ENCODE measurements around the gene FHOD3.

Gene FHOD3

GRCh38 chr18:36397033-36397432 lies 99.5 kb downstream of the FHOD3 start:
- POLR2A ChIA-PET: no interaction called here
- CTCF ChIA-PET: no interaction called here
- H3K27me3 ChIP-seq (replicated peaks in 2 of 5; ENCODE audit: control insufficient read depth in 4 of 5, insufficient read depth in 5 of 5, low read length in 4 of 5): peaks cover 0 to 16% (median 4%) of the 10 kb centered on the region in 5 experiments
- no peak overlapping the region for H3K27ac ChIP-seq (ENCODE audit: insufficient read depth in 1 of 2, low read depth in 1 of 2, low read length in 2 of 2, poor library complexity in 1 of 2, severe bottlenecking in 2 of 2)
- H3K4me1 ChIP-seq (ENCODE audit: control extremely low read depth in 1 of 4, control insufficient read depth in 4 of 4, insufficient read depth in 4 of 4, low read length in 3 of 4): no peaks in the 10 kb centered on the region
- no peak for DNase-seq
- no peaks in the 10 kb centered on the region for H3K36me3 ChIP-seq (ENCODE audit: control insufficient read depth in 4 of 4, insufficient read depth in 4 of 4, low read length in 3 of 4)
- peaks cover 0 to 24% (median 1%) of the 10 kb centered on the region in 5 experiments for H3K9me3 ChIP-seq (ENCODE audit: control extremely low read depth in 1 of 5, control insufficient read depth in 4 of 5, insufficient read depth in 2 of 5, low read depth in 1 of 5, low read length in 4 of 5)
- H3K4me3 ChIP-seq (ENCODE audit: control insufficient read depth in 1 of 7, extremely low read depth in 1 of 7, insufficient read depth in 4 of 7, low read depth in 2 of 7, low read length in 6 of 7): no peak overlapping the region

DNA sequence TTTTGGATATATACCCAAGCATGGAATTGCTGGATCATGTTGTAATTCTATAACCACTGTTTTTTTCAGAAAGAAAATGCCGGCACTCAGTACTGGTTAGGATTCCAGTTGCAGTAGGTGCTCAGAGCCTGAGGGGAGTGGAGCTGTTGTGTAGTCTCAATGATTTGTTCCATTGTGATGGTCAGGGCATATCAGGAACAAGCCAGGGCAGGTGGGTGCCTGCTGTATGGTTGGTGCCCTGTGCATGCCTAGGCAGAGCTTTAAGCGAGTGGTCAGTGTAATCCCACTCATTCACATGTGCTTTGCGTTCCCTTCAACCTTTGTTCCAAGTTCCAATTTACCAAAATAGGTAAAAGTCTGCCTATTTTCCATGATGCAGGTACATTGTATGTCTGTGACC lies 100.9 kb downstream of the FHOD3 start:
- 100% methylated on average over 3 of the region's 3 CpGs for WGBS (ENCODE audit: insufficient coverage)
- DNase-seq: no peak
- ChIA-PET POLR2A (no interaction called here), CTCF (no interaction called here)
- Histone ChIP-seq H3K27ac (ENCODE audit: insufficient read depth in 1 of 2, low read depth in 1 of 2, low read length in 2 of 2, poor library complexity in 1 of 2, severe bottlenecking in 2 of 2) (no peak overlapping the region), H3K4me1 (ENCODE audit: control extremely low read depth in 1 of 4, control insufficient read depth in 4 of 4, insufficient read depth in 4 of 4, low read length in 3 of 4) (no peaks in the 10 kb centered on the region), H3K36me3 (ENCODE audit: control insufficient read depth in 4 of 4, insufficient read depth in 4 of 4, low read length in 3 of 4) (no peaks in the 10 kb centered on the region), H3K27me3 (replicated peaks in 2 of 5; ENCODE audit: control insufficient read depth in 4 of 5, insufficient read depth in 5 of 5, low read length in 4 of 5) (peaks cover 0 to 13% (median 2%) of the 10 kb centered on the region in 5 experiments), H3K9me3 (ENCODE audit: control extremely low read depth in 1 of 5, control insufficient read depth in 4 of 5, insufficient read depth in 2 of 5, low read depth in 1 of 5, low read length in 4 of 5) (peaks cover 0 to 22% (median 1%) of the 10 kb centered on the region in 5 experiments), H3K4me3 (ENCODE audit: control insufficient read depth in 1 of 7, extremely low read depth in 1 of 7, insufficient read depth in 4 of 7, low read depth in 2 of 7, low read length in 6 of 7) (no peak overlapping the region)

DNA sequence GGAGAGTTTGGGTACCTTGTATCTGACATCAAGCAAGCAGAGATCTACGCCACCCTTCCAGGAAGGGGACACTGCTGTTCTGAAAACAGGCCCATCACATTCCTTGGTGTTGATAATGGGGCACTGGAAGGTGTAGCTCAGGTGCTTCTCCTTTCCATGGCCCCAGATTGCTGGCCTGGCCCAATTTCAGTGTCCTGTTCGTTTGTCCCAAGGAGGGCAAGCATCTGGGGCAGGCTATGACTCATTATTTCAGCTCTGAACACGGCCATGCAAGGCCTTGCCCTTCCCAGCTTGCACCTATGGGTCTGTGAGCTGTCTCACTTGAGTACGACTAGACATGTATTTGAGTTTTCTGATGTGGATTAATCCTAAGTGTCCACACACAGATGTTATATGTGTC lies 101.5 kb downstream of the FHOD3 start:
- H3K27me3 ChIP-seq (replicated peaks in 2 of 5; ENCODE audit: control insufficient read depth in 4 of 5, insufficient read depth in 5 of 5, low read length in 4 of 5): peaks cover 0 to 13% (median 0%) of the 10 kb centered on the region in 5 experiments
- no peaks in the 10 kb centered on the region for H3K36me3 ChIP-seq (ENCODE audit: control insufficient read depth in 4 of 4, insufficient read depth in 4 of 4, low read length in 3 of 4)
- ChIA-PET CTCF (no interaction called here), POLR2A (no interaction called here)
- H3K9me3 ChIP-seq (ENCODE audit: control extremely low read depth in 1 of 5, control insufficient read depth in 4 of 5, insufficient read depth in 2 of 5, low read depth in 1 of 5, low read length in 4 of 5): peaks cover 0 to 18% (median 1%) of the 10 kb centered on the region in 5 experiments
- H3K27ac ChIP-seq (ENCODE audit: insufficient read depth in 1 of 2, low read depth in 1 of 2, low read length in 2 of 2, poor library complexity in 1 of 2, severe bottlenecking in 2 of 2): no peak overlapping the region
- no peaks in the 10 kb centered on the region for H3K4me1 ChIP-seq (ENCODE audit: control extremely low read depth in 1 of 4, control insufficient read depth in 4 of 4, insufficient read depth in 4 of 4, low read length in 3 of 4)
- H3K4me3 ChIP-seq (ENCODE audit: control insufficient read depth in 1 of 7, extremely low read depth in 1 of 7, insufficient read depth in 4 of 7, low read depth in 2 of 7, low read length in 6 of 7): no peak overlapping the region
- 91% methylated on average over 3 of the region's 4 CpGs for WGBS (ENCODE audit: insufficient coverage)
- DNase-seq: no peak

DNA sequence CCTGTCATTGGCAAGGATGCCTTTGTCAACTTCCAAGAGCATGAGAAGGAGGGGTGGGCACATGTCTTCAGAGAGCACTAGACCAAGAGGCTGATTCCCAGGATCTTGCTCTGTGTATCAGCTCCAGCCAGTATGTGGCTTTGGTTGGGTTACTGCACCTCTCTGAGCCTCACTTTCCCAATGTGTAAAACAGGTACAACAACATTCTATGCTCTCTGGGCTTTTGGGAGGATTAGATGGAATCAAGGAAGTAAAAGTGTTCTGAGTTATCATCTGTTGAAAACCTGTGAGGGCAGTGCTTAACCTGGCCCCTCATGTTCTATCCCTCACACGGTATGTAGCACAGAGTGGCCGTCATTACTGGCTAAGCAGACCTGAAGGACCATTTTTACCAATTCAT lies 103.9 kb downstream of the FHOD3 start:
- Histone ChIP-seq H3K4me3 (ENCODE audit: control insufficient read depth in 1 of 7, extremely low read depth in 1 of 7, insufficient read depth in 4 of 7, low read depth in 2 of 7, low read length in 6 of 7) (no peak overlapping the region), H3K36me3 (ENCODE audit: control insufficient read depth in 4 of 4, insufficient read depth in 4 of 4, low read length in 3 of 4) (no peaks in the 10 kb centered on the region), H3K4me1 (ENCODE audit: control extremely low read depth in 1 of 4, control insufficient read depth in 4 of 4, insufficient read depth in 4 of 4, low read length in 3 of 4) (no peaks in the 10 kb centered on the region), H3K9me3 (ENCODE audit: control extremely low read depth in 1 of 5, control insufficient read depth in 4 of 5, insufficient read depth in 2 of 5, low read depth in 1 of 5, low read length in 4 of 5) (peaks cover 0 to 7% (median 0%) of the 10 kb centered on the region in 5 experiments), H3K27me3 (replicated peaks in 2 of 5; ENCODE audit: control insufficient read depth in 4 of 5, insufficient read depth in 5 of 5, low read length in 4 of 5) (peaks cover 0 to 10% (median 0%) of the 10 kb centered on the region in 5 experiments), H3K27ac (ENCODE audit: insufficient read depth in 1 of 2, low read depth in 1 of 2, low read length in 2 of 2, poor library complexity in 1 of 2, severe bottlenecking in 2 of 2) (no peak overlapping the region)
- ChIA-PET CTCF (no interaction called here), POLR2A (no interaction called here)
- no CpG with 5 or more reads among the region's 2 CpGs for WGBS (ENCODE audit: insufficient coverage)
- DNase-seq: no peak

- CTCF ChIA-PET: interaction anchor here (1.1 kb wide), 1 partner anchor 11 kb away, joined by 3 read pairs; no protein-coding TSS in a partner anchor
- 90% methylated on average over 7 of the region's 8 CpGs for WGBS (ENCODE audit: insufficient coverage)
These were observed 105.4 kb downstream of the FHOD3 start for GRCh38 chr18:36402765-36403396.

GRCh38 chr18:36403896-36404820 lies 106.6 kb downstream of the FHOD3 start:
- CTCF ChIA-PET: no interaction called here
- no peaks in the 10 kb centered on the region for H3K4me1 ChIP-seq (ENCODE audit: control extremely low read depth in 1 of 4, control insufficient read depth in 4 of 4, insufficient read depth in 4 of 4, low read length in 3 of 4)
- DNase-seq: no peak
- H3K36me3 ChIP-seq (ENCODE audit: control insufficient read depth in 4 of 4, insufficient read depth in 4 of 4, low read length in 3 of 4): no peaks in the 10 kb centered on the region
- no peak overlapping the region for H3K27ac ChIP-seq (ENCODE audit: insufficient read depth in 1 of 2, low read depth in 1 of 2, low read length in 2 of 2, poor library complexity in 1 of 2, severe bottlenecking in 2 of 2)
- no peak overlapping the region for H3K4me3 ChIP-seq (ENCODE audit: control insufficient read depth in 1 of 7, extremely low read depth in 1 of 7, insufficient read depth in 4 of 7, low read depth in 2 of 7, low read length in 6 of 7)
- POLR2A ChIA-PET: no interaction called here
- peaks cover 0 to 11% (median 0%) of the 10 kb centered on the region in 5 experiments for H3K27me3 ChIP-seq (replicated peaks in 2 of 5; ENCODE audit: control insufficient read depth in 4 of 5, insufficient read depth in 5 of 5, low read length in 4 of 5)
- WGBS (ENCODE audit: insufficient coverage): 98% methylated on average over 6 of the region's 6 CpGs
- H3K9me3 ChIP-seq (ENCODE audit: control extremely low read depth in 1 of 5, control insufficient read depth in 4 of 5, insufficient read depth in 2 of 5, low read depth in 1 of 5, low read length in 4 of 5): no peaks in the 10 kb centered on the region

More at GRCh38 chr18:36402765-36403396, 105.4 kb downstream of the FHOD3 start:
- Histone ChIP-seq H3K9me3 (ENCODE audit: control extremely low read depth in 1 of 5, control insufficient read depth in 4 of 5, insufficient read depth in 2 of 5, low read depth in 1 of 5, low read length in 4 of 5) (peaks cover 0 to 3% (median 0%) of the 10 kb centered on the region in 5 experiments), H3K36me3 (ENCODE audit: control insufficient read depth in 4 of 4, insufficient read depth in 4 of 4, low read length in 3 of 4) (no peaks in the 10 kb centered on the region), H3K27ac (ENCODE audit: insufficient read depth in 1 of 2, low read depth in 1 of 2, low read length in 2 of 2, poor library complexity in 1 of 2, severe bottlenecking in 2 of 2) (no peak overlapping the region), H3K4me3 (ENCODE audit: control insufficient read depth in 1 of 7, extremely low read depth in 1 of 7, insufficient read depth in 4 of 7, low read depth in 2 of 7, low read length in 6 of 7) (no peak overlapping the region), H3K27me3 (replicated peaks in 2 of 5; ENCODE audit: control insufficient read depth in 4 of 5, insufficient read depth in 5 of 5, low read length in 4 of 5) (peaks cover 0 to 8% (median 0%) of the 10 kb centered on the region in 5 experiments), H3K4me1 (ENCODE audit: control extremely low read depth in 1 of 4, control insufficient read depth in 4 of 4, insufficient read depth in 4 of 4, low read length in 3 of 4) (no peaks in the 10 kb centered on the region)
- POLR2A ChIA-PET: interaction anchor here (0.7 kb wide), 1 partner anchor 397 kb away, joined by 3 read pairs; no protein-coding TSS in a partner anchor
- DNase-seq: no peak

GRCh38 chr18:36405611-36406010 lies 108.1 kb downstream of the FHOD3 start:
- Histone ChIP-seq H3K9me3 (ENCODE audit: control extremely low read depth in 1 of 5, control insufficient read depth in 4 of 5, insufficient read depth in 2 of 5, low read depth in 1 of 5, low read length in 4 of 5) (no peaks in the 10 kb centered on the region), H3K27ac (ENCODE audit: insufficient read depth in 1 of 2, low read depth in 1 of 2, low read length in 2 of 2, poor library complexity in 1 of 2, severe bottlenecking in 2 of 2) (no peak overlapping the region), H3K4me3 (ENCODE audit: control insufficient read depth in 1 of 7, extremely low read depth in 1 of 7, insufficient read depth in 4 of 7, low read depth in 2 of 7, low read length in 6 of 7) (no peak overlapping the region), H3K27me3 (replicated peaks in 2 of 5; ENCODE audit: control insufficient read depth in 4 of 5, insufficient read depth in 5 of 5, low read length in 4 of 5) (peaks cover 0 to 15% (median 2%) of the 10 kb centered on the region in 5 experiments), H3K36me3 (ENCODE audit: control insufficient read depth in 4 of 4, insufficient read depth in 4 of 4, low read length in 3 of 4) (no peaks in the 10 kb centered on the region), H3K4me1 (ENCODE audit: control extremely low read depth in 1 of 4, control insufficient read depth in 4 of 4, insufficient read depth in 4 of 4, low read length in 3 of 4) (no peaks in the 10 kb centered on the region)
- 100% methylated on average over 1 of the region's 2 CpGs for WGBS (ENCODE audit: insufficient coverage)
- ChIA-PET POLR2A (no interaction called here), CTCF (no interaction called here)
- DNase-seq: no peak

All from common myeloid progenitor, CD34-positive (primary cell).